Neural cell (in vitro differentiated cells): ENCODE results near the gene RAP1A. TPM values are rescaled to one million over a fixed set of nuclear protein-coding genes. Genes with fewer than 3 reads are reported as not detected.

Experiments
- H2AFZ ChIP-seq: fragments of 200-600, 300-800 bp; sonication (generic), shearing (Covaris generic); 2 replicates; pipeline ENCODE4 v1.6.0; 2014; ENCODE audit warnings: low read depth, mild to moderate bottlenecking, antibody characterized with exemption, low read length, moderate library complexity
- H3F3A ChIP-seq: fragments of 200-600 bp; shearing (Covaris generic); 2 replicates; pipeline ENCODE4 v1.6.1; 2016; ENCODE audit warnings: mild to moderate bottlenecking, moderate library complexity, mixed read lengths, antibody characterized with exemption, low read length; ENCODE audit not compliant: insufficient read depth, poor library complexity, severe bottlenecking
- H3K27ac ChIP-seq: fragments of 200-600, 300-800 bp; sonication (generic), shearing (Covaris generic); 2 replicates; pipeline ENCODE4 v1.5.1; 2014; ENCODE audit warnings: mild to moderate bottlenecking, low read length, moderate library complexity
- H3K27me3 ChIP-seq: fragments of 300-800, 200-600 bp; sonication (generic), shearing (Covaris generic); 2 replicates; pipeline ENCODE4 v1.6.0; 2014; ENCODE audit warnings: mild to moderate bottlenecking, low read depth, low read length, moderate library complexity; ENCODE audit not compliant: insufficient read depth
- H3K36me3 ChIP-seq: fragments of 300-800, 200-600 bp; sonication (generic), shearing (Covaris generic); 2 replicates; pipeline ENCODE4 v1.5.1; 2014; ENCODE audit warnings: mild to moderate bottlenecking, antibody characterized with exemption, low read length, moderate library complexity; ENCODE audit not compliant: insufficient read depth
- H3K4me2 ChIP-seq: fragments of 300-800, 200-600 bp; sonication (generic), shearing (Covaris generic); 2 replicates; pipeline ENCODE4 v1.6.0; 2014; ENCODE audit warnings: mild to moderate bottlenecking, low read length
- H3K4me3 ChIP-seq: fragments of 300-800, 200-600 bp; sonication (generic), shearing (Covaris generic); 2 replicates; pipeline ENCODE4 v1.5.1; 2014; ENCODE audit warnings: mild to moderate bottlenecking, low read length, moderate library complexity
- H3K79me2 ChIP-seq: fragments of 200-600 bp; shearing (Covaris generic); replicated peaks from 2 replicates; pipeline ENCODE4 v1.6.0; 2014; ENCODE audit warnings: mild to moderate bottlenecking, low read length, moderate library complexity; ENCODE audit not compliant: insufficient read depth
- H3K9ac ChIP-seq: fragments of 300-800, 200-600 bp; sonication (generic), shearing (Covaris generic); 2 replicates; pipeline ENCODE4 v1.6.1; 2016; ENCODE audit warnings: mild to moderate bottlenecking, low read length, mixed read lengths
- H3K9me2 ChIP-seq: fragments of 200-600 bp; shearing (Covaris generic); 2 replicates; pipeline ENCODE4 v1.6.1; 2016; ENCODE audit warnings: mild to moderate bottlenecking, low read length, mixed read lengths; ENCODE audit not compliant: insufficient read depth
- H3K9me3 ChIP-seq: fragments of 200-600, 300-800 bp; sonication (generic), shearing (Covaris generic); 2 replicates; pipeline ENCODE4 v1.6.1; 2016; ENCODE audit warnings: mild to moderate bottlenecking, mixed run types, low read length, moderate library complexity, mixed read lengths
- H4K20me1 ChIP-seq: fragments of 200-600 bp; shearing (Covaris generic); 2 replicates; pipeline ENCODE4 v1.6.1; 2016; ENCODE audit warnings: mild to moderate bottlenecking, mixed run types; ENCODE audit not compliant: insufficient read depth
- EP300 ChIP-seq: fragments of 450-650 bp; conservative IDR thresholded peaks from 2 replicates; pipeline ENCODE4 v1.6.1; 2014; ENCODE audit warnings: antibody characterized with exemption, mild to moderate bottlenecking, moderate library complexity; ENCODE audit not compliant: poor library complexity, severe bottlenecking
- EZH2 ChIP-seq: fragments of 200-600, 300-800 bp; shearing (Covaris generic), sonication (generic); IDR thresholded peaks from 2 replicates; pipeline ENCODE4 v1.6.1; 2014; ENCODE audit warnings: antibody characterized with exemption, low read length, borderline replicate concordance, mild to moderate bottlenecking; ENCODE audit not compliant: insufficient read depth, poor library complexity, severe bottlenecking
- MXI1 ChIP-seq: fragments of 450-650 bp; conservative IDR thresholded peaks from 2 replicates; pipeline ENCODE4 v1.6.1; 2014; ENCODE audit warnings: antibody characterized with exemption, mild to moderate bottlenecking; ENCODE audit not compliant: poor library complexity, severe bottlenecking
- POLR2AphosphoS5 ChIP-seq: IDR thresholded peaks from 2 replicates; pipeline ENCODE4 v1.6.1; 2012
- RAD21 ChIP-seq: fragments of 450-650 bp; conservative IDR thresholded peaks from 2 replicates; pipeline ENCODE4 v1.6.1; 2014; ENCODE audit warnings: antibody characterized with exemption, mild to moderate bottlenecking, moderate library complexity
- REST ChIP-seq: IDR thresholded peaks from 2 replicates; pipeline ENCODE4 v1.6.1; 2012; ENCODE audit warnings: borderline replicate concordance
- SMC3 ChIP-seq: fragments of 450-650 bp; conservative IDR thresholded peaks from 2 replicates; pipeline ENCODE4 v1.6.1; 2014; ENCODE audit warnings: antibody characterized with exemption, mild to moderate bottlenecking, moderate library complexity; ENCODE audit not compliant: poor library complexity
- TAF1 ChIP-seq: IDR thresholded peaks from 2 replicates; pipeline ENCODE4 v1.6.1; 2012; ENCODE audit warnings: low read depth
- polyA plus RNA-seq: library from polyadenylated mRNA; depleted of rRNA; stranded (reverse); fragments of >200 nt; gene quantifications from 2 replicates; pipeline ENCODE4 v1.2.3, GENCODE V29; 2014
- TF ChIP-seq, protein P1 (sequence below): fragments of 450-650 bp; IDR thresholded peaks from 2 replicates; pipeline ENCODE4 v1.5.1; 2014; ENCODE audit warnings: antibody characterized with exemption, mild to moderate bottlenecking, moderate library complexity; ENCODE audit not compliant: poor library complexity, severe bottlenecking

Gene RAP1A
- polyA plus RNA-seq, 1 donor from 2014 or later = 28.7 TPM

DNA sequence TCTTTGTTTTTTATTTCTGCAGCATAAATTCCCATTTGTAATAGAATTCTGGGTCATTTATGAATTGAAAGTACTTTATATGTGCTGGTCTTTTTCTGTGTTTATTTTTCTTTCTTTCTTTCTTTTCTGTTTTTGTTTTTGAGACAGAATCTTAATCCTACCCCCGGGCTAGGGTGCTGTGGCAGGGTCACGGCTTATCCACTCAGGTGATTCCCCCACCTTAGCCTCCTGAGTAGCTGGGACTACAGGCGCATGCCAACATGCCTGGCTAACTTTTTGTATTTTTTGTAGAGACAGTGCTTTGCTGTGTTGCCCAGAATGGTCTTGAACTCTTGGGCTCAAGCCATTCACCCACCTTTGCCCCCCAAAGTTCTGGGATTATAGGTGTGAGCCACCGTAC lies 18.7 kb downstream of the RAP1A start:
- Histone ChIP-seq H2AFZ (no peak overlapping the region), H4K20me1 (no peaks in the 10 kb centered on the region), H3F3A (no peaks in the 10 kb centered on the region), H3K4me3 (no peak overlapping the region), H3K9me2 (no peaks in the 10 kb centered on the region), H3K27ac (no peak overlapping the region), H3K36me3 (no peaks in the 10 kb centered on the region), H3K79me2 (peaks cover 32% of the 10 kb centered on the region), H3K9me3 (no peaks in the 10 kb centered on the region), H3K4me2 (no peak overlapping the region), H3K27me3 (no peaks in the 10 kb centered on the region), H3K9ac (no peak overlapping the region)
- TF ChIP-seq, protein P1, sequence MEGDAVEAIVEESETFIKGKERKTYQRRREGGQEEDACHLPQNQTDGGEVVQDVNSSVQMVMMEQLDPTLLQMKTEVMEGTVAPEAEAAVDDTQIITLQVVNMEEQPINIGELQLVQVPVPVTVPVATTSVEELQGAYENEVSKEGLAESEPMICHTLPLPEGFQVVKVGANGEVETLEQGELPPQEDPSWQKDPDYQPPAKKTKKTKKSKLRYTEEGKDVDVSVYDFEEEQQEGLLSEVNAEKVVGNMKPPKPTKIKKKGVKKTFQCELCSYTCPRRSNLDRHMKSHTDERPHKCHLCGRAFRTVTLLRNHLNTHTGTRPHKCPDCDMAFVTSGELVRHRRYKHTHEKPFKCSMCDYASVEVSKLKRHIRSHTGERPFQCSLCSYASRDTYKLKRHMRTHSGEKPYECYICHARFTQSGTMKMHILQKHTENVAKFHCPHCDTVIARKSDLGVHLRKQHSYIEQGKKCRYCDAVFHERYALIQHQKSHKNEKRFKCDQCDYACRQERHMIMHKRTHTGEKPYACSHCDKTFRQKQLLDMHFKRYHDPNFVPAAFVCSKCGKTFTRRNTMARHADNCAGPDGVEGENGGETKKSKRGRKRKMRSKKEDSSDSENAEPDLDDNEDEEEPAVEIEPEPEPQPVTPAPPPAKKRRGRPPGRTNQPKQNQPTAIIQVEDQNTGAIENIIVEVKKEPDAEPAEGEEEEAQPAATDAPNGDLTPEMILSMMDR = no peak
- TF ChIP-seq POLR2AphosphoS5 (no peak), REST (no peak), MXI1 (no peak), TAF1 (no peak), EP300 (no peak), SMC3 (no peak), RAD21 (no peak), EZH2 (no peak)

DNA sequence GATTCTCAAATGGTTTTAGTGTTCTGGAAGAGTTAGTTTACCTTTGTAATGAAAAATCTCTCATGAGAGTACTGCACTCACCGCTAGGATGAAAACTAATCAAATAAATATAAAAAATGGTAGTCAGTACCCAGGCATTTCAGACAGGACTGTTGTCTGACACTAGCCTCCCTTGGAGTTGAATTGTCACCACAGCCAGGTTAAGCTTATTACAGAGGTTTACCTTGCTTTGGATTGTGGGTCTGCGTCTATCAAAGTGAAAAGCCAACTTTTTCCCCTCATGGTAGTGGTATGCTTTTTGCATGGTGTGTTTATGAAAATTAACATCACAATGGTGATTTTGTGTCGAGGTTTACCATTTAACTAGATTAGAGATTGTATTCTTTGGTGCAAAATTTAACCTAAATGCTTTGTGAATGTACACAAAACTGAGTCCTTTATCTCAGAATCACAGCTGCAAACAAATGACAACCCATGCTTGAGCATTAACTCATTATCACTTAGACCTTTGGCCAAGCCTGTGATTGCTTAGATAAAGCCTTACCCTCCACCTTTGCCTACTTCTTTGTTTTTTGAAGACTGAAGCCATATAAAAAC lies 20.1 kb downstream of the RAP1A start:
- no peak for TF ChIP-seq SMC3
- no peak for TF ChIP-seq TAF1
- no peak for TF ChIP-seq EP300
- no peak for TF ChIP-seq POLR2AphosphoS5
- TF ChIP-seq REST = no peak
- TF ChIP-seq, protein P1 = no peak
- no peak for TF ChIP-seq RAD21
- no peak for TF ChIP-seq EZH2
- no peak for TF ChIP-seq MXI1
- no peak overlapping the region for H3K9ac ChIP-seq
- H3K27me3 ChIP-seq = no peaks in the 10 kb centered on the region
- H3F3A ChIP-seq = no peaks in the 10 kb centered on the region
- no peaks in the 10 kb centered on the region for H3K9me3 ChIP-seq
- H3K4me2 ChIP-seq = no peak overlapping the region
- no peaks in the 10 kb centered on the region for H3K36me3 ChIP-seq
- H3K4me3 ChIP-seq = no peak overlapping the region
- peaks cover 27% of the 10 kb centered on the region for H3K79me2 ChIP-seq
- H2AFZ ChIP-seq = no peak overlapping the region
- H3K27ac ChIP-seq = no peak overlapping the region
- H3K9me2 ChIP-seq = no peaks in the 10 kb centered on the region
- no peaks in the 10 kb centered on the region for H4K20me1 ChIP-seq
